Brain microvascular endothelial cell (primary cell): Measurements from ENCODE around the gene ADGRA1.

ENCODE experiments used
- DNase-seq: peaks from one replicate; pipeline ENCODE4 v3.0.0-alpha.2; 2020
- H3K27ac ChIP-seq: fragments of 250-450 bp; sonication (Bioruptor Pico); 2 replicates; pipeline ENCODE4 v1.5.1; 2020; ENCODE audit warnings: mild to moderate bottlenecking, moderate library complexity
- H3K27me3 ChIP-seq: fragments of 250-450 bp; sonication (Bioruptor Pico); replicated peaks from 2 replicates; pipeline ENCODE4 v1.5.1; 2020; ENCODE audit warnings: mild to moderate bottlenecking
- H3K36me3 ChIP-seq: fragments of 250-450 bp; sonication (Bioruptor Pico); replicated peaks from 2 replicates; pipeline ENCODE4 v1.5.1; 2020; ENCODE audit warnings: mild to moderate bottlenecking
- H3K4me3 ChIP-seq: 2 replicates; pipeline ENCODE4 v1.5.1; 2011; ENCODE audit warnings: low read depth, mild to moderate bottlenecking, control low read depth, low read length, moderate library complexity
- in situ Hi-C: cut with HindIII; loops from 2 replicates; pipeline ENCODE4 v1.10.0; 2017; ENCODE audit warnings: low sequenced_read_pairs, low pct_ligation_motif_present
- TF ChIP-seq, protein P1 (sequence below): IDR thresholded peaks from 2 replicates; pipeline ENCODE4 v1.5.1; 2011; ENCODE audit warnings: low read depth, mild to moderate bottlenecking, moderate library complexity, low read length, control low read depth, inconsistent platforms; ENCODE audit errors: missing control alignments

The ADGRA1 gene

DNA sequence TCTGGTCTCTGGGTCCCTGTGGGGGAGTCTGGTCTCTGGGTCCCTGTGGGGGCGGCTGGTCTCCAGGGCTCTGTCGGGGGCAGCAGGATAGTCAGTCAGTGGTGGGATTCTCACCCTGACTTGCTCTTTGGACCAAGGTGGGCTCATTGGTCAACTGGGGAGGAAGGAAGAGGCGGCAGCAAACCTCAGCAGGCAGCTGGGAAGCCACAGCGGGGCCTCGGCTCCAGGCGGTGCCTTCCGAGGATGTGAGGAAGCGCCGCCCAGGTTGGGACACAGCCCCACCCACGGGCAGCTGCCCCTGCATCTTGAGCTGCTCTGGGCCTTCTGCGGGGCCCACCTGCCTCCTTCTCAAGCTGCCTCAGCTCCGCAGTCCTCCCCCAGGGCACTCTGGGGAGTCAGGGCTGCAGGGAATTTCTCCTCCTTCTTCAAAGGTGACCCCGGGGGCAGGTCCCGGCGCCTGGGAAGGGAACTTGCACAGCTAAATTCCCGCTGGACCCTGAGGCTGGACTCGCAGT, 51.9 kb downstream of the ADGRA1 start:
- Histone ChIP-seq H3K4me3 (no peak overlapping the region), H3K27ac (no peak overlapping the region), H3K27me3 (no peaks in the 10 kb centered on the region), H3K36me3 (no peaks in the 10 kb centered on the region)
- in situ Hi-C loops: no loop called here
- no peak for DNase-seq
- TF ChIP-seq, protein P1, sequence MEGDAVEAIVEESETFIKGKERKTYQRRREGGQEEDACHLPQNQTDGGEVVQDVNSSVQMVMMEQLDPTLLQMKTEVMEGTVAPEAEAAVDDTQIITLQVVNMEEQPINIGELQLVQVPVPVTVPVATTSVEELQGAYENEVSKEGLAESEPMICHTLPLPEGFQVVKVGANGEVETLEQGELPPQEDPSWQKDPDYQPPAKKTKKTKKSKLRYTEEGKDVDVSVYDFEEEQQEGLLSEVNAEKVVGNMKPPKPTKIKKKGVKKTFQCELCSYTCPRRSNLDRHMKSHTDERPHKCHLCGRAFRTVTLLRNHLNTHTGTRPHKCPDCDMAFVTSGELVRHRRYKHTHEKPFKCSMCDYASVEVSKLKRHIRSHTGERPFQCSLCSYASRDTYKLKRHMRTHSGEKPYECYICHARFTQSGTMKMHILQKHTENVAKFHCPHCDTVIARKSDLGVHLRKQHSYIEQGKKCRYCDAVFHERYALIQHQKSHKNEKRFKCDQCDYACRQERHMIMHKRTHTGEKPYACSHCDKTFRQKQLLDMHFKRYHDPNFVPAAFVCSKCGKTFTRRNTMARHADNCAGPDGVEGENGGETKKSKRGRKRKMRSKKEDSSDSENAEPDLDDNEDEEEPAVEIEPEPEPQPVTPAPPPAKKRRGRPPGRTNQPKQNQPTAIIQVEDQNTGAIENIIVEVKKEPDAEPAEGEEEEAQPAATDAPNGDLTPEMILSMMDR: no peak

DNA sequence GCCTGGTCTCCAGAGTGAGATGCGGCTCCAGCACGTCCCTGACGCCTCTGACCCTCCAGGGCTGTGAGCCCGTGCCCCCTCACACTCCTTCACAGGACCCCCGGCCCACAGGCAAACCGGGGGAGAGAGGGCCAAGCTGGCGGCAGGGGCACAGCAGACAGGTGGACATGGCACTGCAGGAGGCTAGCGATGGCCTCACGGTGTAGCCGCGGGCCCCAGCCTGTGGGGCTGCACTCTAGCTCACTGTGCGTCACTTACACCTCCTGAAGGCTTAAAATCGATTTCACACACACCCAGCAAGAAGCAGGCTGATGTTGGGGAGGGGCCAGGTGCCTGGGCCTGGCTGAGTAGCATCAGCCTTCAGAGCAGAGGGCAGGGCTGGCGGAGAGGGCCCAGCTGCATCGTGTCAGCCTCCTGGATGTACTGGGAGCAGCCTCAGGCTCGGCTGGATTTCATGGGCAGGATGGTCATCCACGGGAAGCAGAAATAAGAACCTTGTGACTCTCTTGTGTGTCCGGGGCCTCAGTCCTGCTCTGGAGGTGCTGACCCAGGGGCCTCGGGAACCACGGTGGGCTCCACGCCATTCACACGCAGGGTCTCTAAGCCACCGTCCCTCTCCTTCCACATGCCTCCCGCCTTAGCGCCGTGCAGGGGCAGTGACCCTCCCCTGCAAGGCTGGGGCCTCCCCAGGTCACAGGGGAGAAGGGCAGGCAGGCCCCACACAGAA, 52.9 kb downstream of the ADGRA1 start:
- in situ Hi-C loops: no loop called here
- no peak for DNase-seq
- H3K4me3 ChIP-seq: no peak overlapping the region
- no peaks in the 10 kb centered on the region for H3K27me3 ChIP-seq
- no peak overlapping the region for H3K27ac ChIP-seq
- no peaks in the 10 kb centered on the region for H3K36me3 ChIP-seq
- TF ChIP-seq, protein P1: no peak

DNA sequence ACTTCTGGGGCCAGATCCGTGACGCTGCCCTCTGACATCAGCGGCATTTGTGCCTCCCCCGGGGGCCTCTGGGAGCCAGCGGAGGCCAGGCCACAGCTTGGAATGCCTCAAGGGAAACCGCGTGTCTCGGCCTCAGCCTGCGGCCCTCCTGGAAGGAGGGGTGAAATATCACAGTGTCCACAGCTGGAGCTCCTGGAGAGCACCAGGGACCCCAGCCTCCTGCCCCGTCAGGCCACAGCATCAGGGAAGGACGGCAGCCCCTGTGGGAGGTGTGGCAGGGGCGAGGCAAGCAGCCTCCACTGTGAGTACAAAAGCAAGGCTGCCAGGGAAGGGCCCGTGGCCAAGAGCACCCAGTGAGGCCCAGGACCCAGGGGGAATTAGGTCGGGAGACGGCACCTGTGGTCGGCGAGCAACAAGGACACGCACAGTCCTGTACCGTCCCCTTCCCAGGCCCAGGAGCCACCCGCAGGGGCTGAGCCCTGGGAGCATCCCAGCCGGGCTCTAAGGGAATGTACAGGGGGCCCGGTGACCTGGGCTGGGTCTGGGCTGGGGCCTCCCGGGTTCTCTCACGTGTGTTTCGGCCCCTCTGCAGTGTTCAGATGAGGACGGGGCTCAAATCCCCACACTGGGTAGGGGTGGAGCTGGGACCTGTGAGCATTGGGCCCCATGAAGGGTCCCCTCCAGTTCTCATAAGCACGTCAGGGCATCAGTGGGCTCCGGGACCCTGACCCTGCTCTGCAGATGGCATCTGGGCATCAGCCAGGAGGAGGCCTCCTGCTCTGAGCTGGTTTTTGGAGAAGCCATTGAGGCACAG, 53.6 kb downstream of the ADGRA1 start:
- in situ Hi-C loops: no loop called here
- TF ChIP-seq, protein P1: no peak
- no peaks in the 10 kb centered on the region for H3K27me3 ChIP-seq
- no peaks in the 10 kb centered on the region for H3K36me3 ChIP-seq
- H3K4me3 ChIP-seq: no peak overlapping the region
- H3K27ac ChIP-seq: no peak overlapping the region
- no peak for DNase-seq

DNA sequence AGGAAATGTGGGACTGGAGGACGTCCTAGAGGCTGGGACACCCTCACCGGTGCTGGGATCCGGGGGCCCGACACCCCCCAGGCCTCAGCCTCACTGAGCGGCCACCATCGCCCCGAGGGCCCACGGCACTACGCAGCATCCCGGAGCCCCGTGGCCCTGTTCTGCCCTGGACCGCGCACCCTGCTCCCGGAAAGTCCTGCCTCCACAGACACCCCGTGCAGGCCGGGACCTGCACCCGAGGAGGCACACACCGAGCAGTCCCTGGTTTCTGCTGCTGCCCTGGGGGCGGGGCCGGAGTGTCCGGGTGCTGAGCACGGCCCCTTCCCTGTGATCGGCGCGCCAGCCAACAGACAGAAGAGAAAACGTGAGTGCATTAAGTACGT, 54.2 kb downstream of the ADGRA1 start:
- DNase-seq: no peak
- H3K27me3 ChIP-seq: no peaks in the 10 kb centered on the region
- TF ChIP-seq, protein P1: no peak
- no peaks in the 10 kb centered on the region for H3K36me3 ChIP-seq
- H3K4me3 ChIP-seq: no peak overlapping the region
- in situ Hi-C loops: no loop called here
- H3K27ac ChIP-seq: no peak overlapping the region

DNA sequence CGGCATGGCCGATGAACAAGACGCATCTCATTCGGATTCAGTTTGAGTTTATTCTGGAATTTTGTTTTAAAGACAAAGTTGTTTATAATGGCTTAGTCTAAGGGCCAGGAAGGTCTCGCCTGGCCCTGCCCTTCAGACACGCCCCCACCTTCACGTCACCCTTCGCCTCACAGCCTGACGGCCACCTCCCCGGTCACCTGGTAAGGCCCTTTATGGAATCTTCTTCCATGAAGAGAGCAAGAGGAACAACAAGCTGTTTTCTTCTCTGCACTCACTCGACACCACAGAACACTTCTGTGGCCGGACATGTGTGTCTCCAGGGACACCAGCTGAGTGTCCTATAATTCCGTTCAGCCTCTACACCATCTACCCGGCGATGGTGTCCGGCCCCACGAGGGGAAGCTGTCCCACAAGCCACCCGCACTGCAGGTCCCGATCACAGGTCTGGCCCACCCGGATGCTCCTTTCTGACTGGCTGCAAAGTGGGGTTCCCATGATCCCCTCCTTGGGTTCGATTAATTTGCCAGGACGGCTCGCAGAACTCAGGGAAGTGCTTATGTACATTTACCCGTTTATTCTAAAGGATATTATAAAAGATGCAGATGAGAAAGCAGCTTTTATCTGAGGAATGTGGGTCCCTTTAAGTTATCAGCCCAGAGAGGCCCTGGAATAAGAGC, 54.9 kb downstream of the ADGRA1 start:
- Histone ChIP-seq H3K36me3 (no peaks in the 10 kb centered on the region), H3K4me3 (no peak overlapping the region), H3K27me3 (no peaks in the 10 kb centered on the region), H3K27ac (no peak overlapping the region)
- in situ Hi-C loops: no loop called here
- TF ChIP-seq, protein P1: no peak
- no peak for DNase-seq
